Osteoblast (primary cell): ENCODE results near the gene TEX261. TPM values are rescaled to one million over a fixed set of nuclear protein-coding genes. Genes with fewer than 3 reads are reported as not detected.
"Not testable (repeated sequence)": the region's sequence is repeated elsewhere in the genome, so short reads cannot be mapped to it uniquely, and the experiment has no call there.

ENCODE experiments used
- DNase-seq: peaks from one replicate; pipeline ENCODE4 v3.0.0; 2011; ENCODE audit warnings: low spot score, mixed read lengths; ENCODE audit not compliant: insufficient read length; ENCODE audit errors: missing footprints
- H2AFZ ChIP-seq: 2 replicates; pipeline ENCODE4 v1.6.0; 2011; ENCODE audit warnings: mild to moderate bottlenecking, low read length
- H3K27ac ChIP-seq: 2 replicates; pipeline ENCODE4 v1.5.1; 2011; ENCODE audit warnings: mild to moderate bottlenecking, low read depth, low read length, moderate library complexity
- H3K27me3 ChIP-seq: 2 replicates; pipeline ENCODE4 v1.6.0; 2012; ENCODE audit warnings: mild to moderate bottlenecking, control low read depth, inconsistent platforms, low read length, moderate library complexity; ENCODE audit not compliant: insufficient read depth
- H3K36me3 ChIP-seq: 2 replicates; pipeline ENCODE4 v1.5.1; 2011; ENCODE audit warnings: mild to moderate bottlenecking, low read length, control low read depth, moderate library complexity; ENCODE audit not compliant: insufficient read depth
- H3K4me1 ChIP-seq: 2 replicates; pipeline ENCODE4 v1.5.1; 2011; ENCODE audit warnings: mild to moderate bottlenecking, low read length, control low read depth, moderate library complexity; ENCODE audit not compliant: insufficient read depth
- H3K4me2 ChIP-seq: 2 replicates; pipeline ENCODE4 v1.6.0; 2011; ENCODE audit warnings: mild to moderate bottlenecking, low read length; ENCODE audit not compliant: insufficient read depth
- H3K4me3 ChIP-seq: fragments of 200-600 bp; sonication (generic); 3 replicates; pipeline ENCODE4 v1.5.1; 2012; ENCODE audit warnings: mild to moderate bottlenecking, low read length, inconsistent platforms; ENCODE audit not compliant: insufficient read depth
- H3K79me2 ChIP-seq: 2 replicates; pipeline ENCODE4 v1.6.0; 2012; ENCODE audit warnings: mild to moderate bottlenecking, low read length, control low read depth, inconsistent platforms; ENCODE audit not compliant: insufficient read depth
- H3K9me3 ChIP-seq: 2 replicates; pipeline ENCODE4 v1.5.1; 2011; ENCODE audit warnings: low read depth, low read length, control low read depth
- H4K20me1 ChIP-seq: 2 replicates; pipeline ENCODE4 v1.6.0; 2012; ENCODE audit warnings: mild to moderate bottlenecking, low read length, control low read depth; ENCODE audit not compliant: insufficient read depth
- total RNA-seq: library from RNA; depleted of rRNA; stranded (reverse); fragments of >200 nt; gene quantifications from 2 replicates; pipeline ENCODE4 v1.2.3, GENCODE V29; 2012
- TF ChIP-seq, protein P1 (sequence below): IDR thresholded peaks from 2 replicates; pipeline ENCODE4 v1.5.1; 2011; ENCODE audit warnings: mild to moderate bottlenecking, low read depth, low read length, moderate library complexity; ENCODE audit errors: extremely low read depth

The TEX261 gene
- total RNA-seq, 1 donor: 30.0 TPM

DNA sequence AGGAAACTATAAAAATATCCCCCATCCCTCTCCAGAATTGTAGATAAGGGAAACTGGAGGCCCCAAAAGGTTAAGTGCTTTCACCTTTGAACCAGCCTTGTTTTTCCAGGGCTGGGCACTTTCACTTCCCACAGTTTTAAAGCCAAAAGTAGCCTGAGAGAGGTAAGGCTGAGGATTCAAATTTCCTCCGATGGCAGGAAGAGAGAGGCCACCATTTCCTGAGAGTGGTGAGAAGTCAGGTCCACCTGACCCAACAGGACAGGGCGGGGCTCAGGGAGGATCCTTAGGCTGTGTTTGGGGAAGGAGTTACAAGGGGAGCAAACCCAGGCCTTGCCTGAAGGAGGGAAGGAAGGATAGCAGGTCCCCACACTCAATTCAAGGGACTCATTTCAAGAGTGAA lies 4.7 kb upstream of the TEX261 start:
- Histone ChIP-seq H3K79me2 (peaks cover 3% of the 10 kb centered on the region), H3K36me3 (no peaks in the 10 kb centered on the region), H3K9me3 (no peaks in the 10 kb centered on the region), H3K4me3 (no peak overlapping the region), H3K4me2 (no peak overlapping the region), H3K27me3 (no peaks in the 10 kb centered on the region), H3K4me1 (peaks cover 13% of the 10 kb centered on the region), H3K27ac (no peak overlapping the region), H2AFZ (peak overlapping the region; percentile 35), H4K20me1 (no peaks in the 10 kb centered on the region)
- DNase-seq: no peak
- TF ChIP-seq, protein P1, sequence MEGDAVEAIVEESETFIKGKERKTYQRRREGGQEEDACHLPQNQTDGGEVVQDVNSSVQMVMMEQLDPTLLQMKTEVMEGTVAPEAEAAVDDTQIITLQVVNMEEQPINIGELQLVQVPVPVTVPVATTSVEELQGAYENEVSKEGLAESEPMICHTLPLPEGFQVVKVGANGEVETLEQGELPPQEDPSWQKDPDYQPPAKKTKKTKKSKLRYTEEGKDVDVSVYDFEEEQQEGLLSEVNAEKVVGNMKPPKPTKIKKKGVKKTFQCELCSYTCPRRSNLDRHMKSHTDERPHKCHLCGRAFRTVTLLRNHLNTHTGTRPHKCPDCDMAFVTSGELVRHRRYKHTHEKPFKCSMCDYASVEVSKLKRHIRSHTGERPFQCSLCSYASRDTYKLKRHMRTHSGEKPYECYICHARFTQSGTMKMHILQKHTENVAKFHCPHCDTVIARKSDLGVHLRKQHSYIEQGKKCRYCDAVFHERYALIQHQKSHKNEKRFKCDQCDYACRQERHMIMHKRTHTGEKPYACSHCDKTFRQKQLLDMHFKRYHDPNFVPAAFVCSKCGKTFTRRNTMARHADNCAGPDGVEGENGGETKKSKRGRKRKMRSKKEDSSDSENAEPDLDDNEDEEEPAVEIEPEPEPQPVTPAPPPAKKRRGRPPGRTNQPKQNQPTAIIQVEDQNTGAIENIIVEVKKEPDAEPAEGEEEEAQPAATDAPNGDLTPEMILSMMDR: no peak

DNA sequence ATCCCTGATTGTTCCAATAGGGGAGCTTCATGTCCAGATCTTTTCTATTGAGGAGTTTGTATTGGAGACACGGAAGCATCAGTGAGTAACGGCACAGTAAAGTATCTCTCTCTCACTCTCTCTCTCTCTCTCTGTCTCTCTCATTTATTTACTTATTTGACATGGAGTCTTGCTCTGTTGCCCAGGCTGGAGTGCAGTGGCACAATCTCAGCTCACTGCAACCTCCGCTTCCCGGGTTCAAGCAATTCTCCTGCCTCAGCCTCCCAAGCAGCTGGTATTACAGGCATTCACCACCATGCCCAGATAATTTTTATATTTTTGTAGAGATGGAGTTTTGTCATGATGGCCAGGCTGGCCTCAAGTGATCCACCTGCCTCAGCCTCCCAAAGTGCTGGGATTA lies 4.2 kb upstream of the TEX261 start:
- H3K4me3 ChIP-seq, H3K9me3 ChIP-seq, H3K27me3 ChIP-seq, H3K27ac ChIP-seq, H3K4me2 ChIP-seq, H3K79me2 ChIP-seq, H3K36me3 ChIP-seq, H4K20me1 ChIP-seq, DNase-seq, H2AFZ ChIP-seq: not testable (repeated sequence)
- H3K4me1 ChIP-seq: peaks cover 17% of the 10 kb centered on the region

DNA sequence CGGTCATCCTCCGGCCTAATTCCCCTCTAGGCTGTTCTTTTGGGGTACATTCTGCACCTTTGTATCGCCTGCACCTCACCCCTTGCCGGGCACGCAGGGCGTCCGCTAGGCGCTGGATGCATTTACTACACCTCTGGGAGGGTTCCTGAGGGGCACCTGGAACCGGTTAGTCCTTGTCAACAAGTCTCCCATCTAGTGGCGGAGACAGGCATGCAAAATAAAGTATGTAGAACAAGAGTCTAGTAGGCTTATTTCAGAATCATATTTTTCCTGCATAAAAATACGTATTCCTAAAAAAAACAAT lies 705 bp upstream of the TEX261 start:
- DNase-seq: peak; percentile 90
- H3K4me1 ChIP-seq: peaks cover 22% of the 10 kb centered on the region
- H4K20me1 ChIP-seq: peaks cover 15% of the 10 kb centered on the region
- H3K36me3 ChIP-seq: peaks cover 15% of the 10 kb centered on the region
- TF ChIP-seq, protein P1: peak; percentile 39
- H3K27me3 ChIP-seq: no peaks in the 10 kb centered on the region
- no peaks in the 10 kb centered on the region for H3K9me3 ChIP-seq
- H3K27ac ChIP-seq: peak overlapping the region; percentile 18
- H3K4me2 ChIP-seq: peak overlapping the region; percentile 100
- peak overlapping the region; percentile 94 for H3K4me3 ChIP-seq
- peaks cover 38% of the 10 kb centered on the region for H3K79me2 ChIP-seq
- peak overlapping the region; percentile 98 for H2AFZ ChIP-seq

DNA sequence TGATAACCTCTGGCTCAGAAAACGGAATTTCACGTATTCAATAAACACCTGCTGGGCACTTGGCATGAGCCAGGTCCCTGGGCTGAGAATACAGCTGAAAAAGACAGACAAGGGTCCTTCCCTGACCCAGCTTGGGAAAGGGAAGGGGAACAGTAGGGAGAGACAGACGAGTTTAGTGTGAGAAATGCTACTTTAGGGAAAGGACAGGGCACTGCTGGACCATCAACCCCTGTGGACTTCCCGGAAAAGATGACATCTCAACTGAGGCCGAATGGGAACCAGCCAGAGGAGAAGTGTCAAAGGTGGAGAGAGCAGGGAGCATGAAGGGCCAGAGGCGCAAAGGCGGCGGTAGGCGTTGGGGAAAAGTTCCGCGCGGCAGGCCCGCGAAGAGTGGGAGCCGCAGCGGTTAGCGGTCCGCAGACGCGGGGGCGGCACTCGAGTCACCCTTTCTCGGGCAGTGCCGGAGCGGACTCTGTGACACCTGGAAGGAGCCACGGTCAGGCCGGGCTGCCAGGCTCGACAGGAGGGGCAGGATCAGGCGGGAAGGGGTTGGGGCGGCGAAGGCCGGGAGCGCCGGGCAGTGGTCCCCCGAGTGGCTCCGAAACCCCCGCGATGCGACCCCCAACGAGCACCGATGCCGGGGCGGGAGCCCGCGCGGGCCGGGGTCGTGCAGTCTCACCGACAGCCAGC lies 519 bp downstream of the TEX261 start:
- no peaks in the 10 kb centered on the region for H3K27me3 ChIP-seq
- peak overlapping the region; percentile 94 for H3K4me3 ChIP-seq
- peak overlapping the region; percentile 68 for H3K27ac ChIP-seq
- H2AFZ ChIP-seq: peak overlapping the region; percentile 56
- TF ChIP-seq, protein P1: no peak
- peaks cover 40% of the 10 kb centered on the region for H3K79me2 ChIP-seq
- peak; percentile 90 for DNase-seq
- peak overlapping the region; percentile 96 for H3K4me2 ChIP-seq
- H3K9me3 ChIP-seq: no peaks in the 10 kb centered on the region
- peaks cover 26% of the 10 kb centered on the region for H3K36me3 ChIP-seq
- peaks cover 20% of the 10 kb centered on the region for H4K20me1 ChIP-seq
- H3K4me1 ChIP-seq: peaks cover 22% of the 10 kb centered on the region
